ENCODE measurements around the gene LRRC26. TPM values are rescaled to one million over a fixed set of nuclear protein-coding genes. Genes with fewer than 3 reads are reported as not detected.
A peak's percentile ranks its signal among the peaks of the same experiment; 100 is the strongest.

Gene LRRC26
- total and polyA plus RNA-seq, 7 donors, result 0.68 to 6.3 (median 1.3) TPM; not detected in 3

DNA sequence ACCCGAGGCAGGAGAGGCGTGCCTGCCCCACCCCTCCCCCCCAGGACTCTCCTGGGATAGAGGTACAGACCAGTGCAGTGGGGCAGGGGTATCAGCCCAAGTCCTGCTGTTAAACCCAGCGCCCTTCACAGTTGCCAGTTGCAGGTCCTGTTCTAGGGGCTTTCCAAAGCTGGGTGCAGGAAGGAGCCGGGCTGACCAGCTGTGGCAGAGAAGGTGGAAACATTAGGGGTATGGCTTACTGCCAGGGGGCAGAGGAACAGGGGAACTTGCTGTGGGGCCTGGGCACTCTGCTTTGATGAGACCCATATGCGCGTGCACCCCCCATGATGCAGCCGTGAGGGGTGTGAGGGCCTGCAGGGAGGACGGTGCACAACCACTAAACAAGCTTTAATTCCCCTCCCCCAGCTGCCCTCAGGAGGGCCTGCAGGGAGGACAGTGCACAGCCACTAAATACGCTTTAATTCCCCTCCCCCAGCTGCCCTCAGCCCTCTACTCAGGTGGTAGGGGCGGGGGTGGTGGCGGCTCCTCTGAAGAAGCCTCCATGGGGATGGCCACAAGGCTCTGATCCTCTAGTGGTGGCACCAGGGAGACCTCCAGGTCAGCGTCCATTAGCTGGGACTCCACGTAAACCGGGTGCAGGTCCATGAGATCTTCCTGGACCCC is 766 bp upstream of the LRRC26 start:
- DNase-seq, result no peak
- no peak overlapping the region for H3K27ac ChIP-seq
- no peaks in the 10 kb centered on the region for H3K36me3 ChIP-seq
- H3K9me3 ChIP-seq, result no peaks in the 10 kb centered on the region
- peaks cover 52 to 82% (median 56%) of the 10 kb centered on the region in 3 donors for H3K27me3 ChIP-seq
- no peak overlapping the region for H3K4me3 ChIP-seq
- no peak for TF ChIP-seq POLR2A (IDR thresholded peaks at IDR 0.05)
- TF ChIP-seq EP300 (IDR thresholded peaks at IDR 0.05), result no peak
- no peak for TF ChIP-seq POLR2AphosphoS5 (IDR thresholded peaks at IDR 0.05)
- no peak for TF ChIP-seq CTCF (IDR thresholded peaks at IDR 0.05)
- intact Hi-C loops (cut with DNase I), result no loop called here
- WGBS, 2 donors, result 54 to 60% methylated on average over 14 of the region's 14 CpGs
- peaks cover 0 to 29% (median 29%) of the 10 kb centered on the region in 4 donors for H3K4me1 ChIP-seq

DNA sequence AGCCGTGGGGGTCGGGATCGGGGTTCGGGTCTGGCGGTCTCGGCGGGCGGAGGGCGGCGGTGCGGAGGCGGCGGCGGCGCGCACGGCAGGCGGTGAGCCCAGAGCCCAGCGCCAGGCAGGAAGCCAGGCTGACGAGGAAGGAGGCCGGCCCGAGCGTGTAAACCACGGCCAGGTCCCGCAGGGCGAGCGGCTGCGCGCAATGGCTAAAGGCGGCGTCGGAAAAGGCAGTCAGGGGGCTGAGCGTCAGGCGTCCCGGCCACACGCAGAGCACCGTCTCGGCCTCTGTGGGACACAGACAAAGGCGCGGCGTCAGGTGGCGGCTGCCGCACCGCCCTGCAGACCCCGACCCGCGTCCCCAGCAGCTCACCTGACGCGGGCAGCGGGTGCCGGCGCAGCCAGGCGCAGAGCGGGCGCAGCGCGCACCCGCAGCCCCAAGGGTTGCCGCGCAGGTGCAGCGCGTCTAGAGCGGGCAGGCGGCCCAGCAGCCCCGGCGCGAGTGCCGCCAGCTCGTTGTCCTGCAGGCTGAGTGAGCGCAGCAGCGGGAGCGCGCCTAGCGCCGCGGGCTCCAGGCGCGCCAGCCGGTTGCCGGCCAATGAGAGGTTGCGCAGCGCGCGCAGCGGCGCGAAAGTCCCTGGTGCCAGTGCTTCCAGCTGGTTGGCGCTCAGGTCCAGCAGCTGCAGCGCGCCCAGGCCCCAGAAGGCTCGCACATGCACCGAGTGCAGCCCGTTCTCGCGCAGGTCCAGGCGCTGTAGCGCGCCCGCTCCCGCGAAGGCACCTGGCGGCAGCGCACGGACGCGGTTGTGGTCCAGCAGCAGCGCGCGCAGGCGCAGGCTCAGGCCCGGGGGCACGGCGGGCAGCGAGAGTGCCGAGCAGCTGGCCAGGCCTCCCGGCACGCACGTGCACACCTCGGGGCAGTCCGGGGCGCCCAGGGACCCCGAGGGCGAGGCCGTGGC is 671 bp downstream of the LRRC26 start:
- TF ChIP-seq CTCF (IDR thresholded peaks at IDR 0.05) (no peak), POLR2AphosphoS5 (IDR thresholded peaks at IDR 0.05) (no peak), EP300 (IDR thresholded peaks at IDR 0.05) (no peak), POLR2A (IDR thresholded peaks at IDR 0.05) (no peak)
- Histone ChIP-seq H3K27me3 (peaks cover 62 to 97% (median 71%) of the 10 kb centered on the region in 3 donors), H3K4me3 (peak overlapping the region in 3 of 4 donors; percentile 27 to 42 (median 37)), H3K9me3 (no peaks in the 10 kb centered on the region), H3K36me3 (no peaks in the 10 kb centered on the region), H3K27ac (no peak overlapping the region), H3K4me1 (peaks cover 0 to 29% (median 29%) of the 10 kb centered on the region in 4 donors)
- no peak for DNase-seq
- WGBS, 2 donors, result 0 to 1% methylated on average over 124 of the region's 124 CpGs
- intact Hi-C loops (cut with DNase I), result no loop called here

GRCh38 chr9:137168573-137168903 is 1.3 kb downstream of the LRRC26 start:
- 0 to 1% methylated on average over 36 of the region's 36 CpGs for WGBS, 2 donors

More at GRCh38 chr9:137168573-137168903, 1.3 kb downstream of the LRRC26 start:
- H3K4me3 ChIP-seq, result peak overlapping the region in 3 of 4 donors; percentile 27 to 42 (median 37)
- no peaks in the 10 kb centered on the region for H3K9me3 ChIP-seq
- peaks cover 0 to 30% (median 29%) of the 10 kb centered on the region in 4 donors for H3K4me1 ChIP-seq
- no peak overlapping the region for H3K27ac ChIP-seq
- peaks cover 69 to 100% (median 77%) of the 10 kb centered on the region in 3 donors for H3K27me3 ChIP-seq
- intact Hi-C loops (cut with DNase I), result no loop called here
- TF ChIP-seq POLR2A (IDR thresholded peaks at IDR 0.05) (no peak), POLR2AphosphoS5 (IDR thresholded peaks at IDR 0.05) (no peak), CTCF (IDR thresholded peaks at IDR 0.05) (no peak), EP300 (IDR thresholded peaks at IDR 0.05) (no peak)
- DNase-seq, result no peak
- H3K36me3 ChIP-seq, result no peaks in the 10 kb centered on the region

Measured in sigmoid colon (tissue), 7 donors.